ENCODE results near the gene TNS3.
"Not testable (repeated sequence)": the region's sequence is repeated elsewhere in the genome, so short reads cannot be mapped to it uniquely, and the experiment has no call there.

Gene TNS3

DNA sequence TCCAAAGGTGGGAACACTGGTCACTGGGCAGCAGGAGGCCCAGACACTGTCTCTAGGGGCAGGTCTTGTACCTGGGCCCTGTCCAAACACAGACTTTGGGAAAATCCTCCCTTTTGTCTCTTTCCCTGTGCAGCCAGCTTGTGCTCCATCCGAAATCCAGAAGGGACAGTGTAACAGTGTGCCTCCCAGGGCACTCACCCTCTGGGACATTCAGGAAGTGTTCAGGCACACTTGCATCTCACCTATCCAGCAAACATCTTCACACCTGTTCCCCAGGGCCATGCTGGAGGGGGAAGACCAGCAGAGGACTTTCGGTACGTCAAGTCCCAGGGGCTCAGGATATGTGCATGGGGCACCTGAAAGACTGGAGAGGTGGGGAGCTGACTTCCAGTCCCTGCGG, 38.9 kb downstream of the TNS3 start:
- no peak overlapping the region for H3K4me3 ChIP-seq (ENCODE audit: low read depth, low read length)

- H3K4me3 ChIP-seq (ENCODE audit: low read depth, low read length) = no peak overlapping the region
These were observed 39.9 kb downstream of the TNS3 start for GRCh38 chr7:47542051-47542450.

DNA sequence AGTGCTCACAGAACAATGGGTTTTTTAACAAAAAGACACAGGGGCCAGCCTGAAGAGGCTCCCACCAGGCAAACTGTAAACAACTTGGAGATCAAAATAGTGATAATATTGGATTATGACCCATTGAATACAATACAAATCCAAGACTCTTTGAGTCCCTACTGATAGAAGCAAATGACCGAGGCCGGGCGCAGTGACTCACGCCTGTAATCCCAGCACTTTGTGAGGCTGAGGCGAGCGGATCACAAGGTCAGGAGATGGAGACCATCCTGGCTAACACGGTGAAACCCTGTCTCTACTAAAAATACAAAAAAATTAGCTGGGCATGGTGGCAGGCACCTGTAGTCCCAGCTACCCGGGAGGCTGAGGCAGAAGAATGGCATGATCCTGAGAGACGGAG, 40.4 kb downstream of the TNS3 start:
- not testable (repeated sequence) for H3K4me3 ChIP-seq (ENCODE audit: low read depth, low read length)

- no peak overlapping the region for H3K4me3 ChIP-seq (ENCODE audit: low read depth, low read length)
These were observed 41.2 kb downstream of the TNS3 start for GRCh38 chr7:47540387-47541350.

- no peak overlapping the region for H3K4me3 ChIP-seq (ENCODE audit: low read depth, low read length)
These were observed 41.9 kb downstream of the TNS3 start for GRCh38 chr7:47540053-47540386.

DNA sequence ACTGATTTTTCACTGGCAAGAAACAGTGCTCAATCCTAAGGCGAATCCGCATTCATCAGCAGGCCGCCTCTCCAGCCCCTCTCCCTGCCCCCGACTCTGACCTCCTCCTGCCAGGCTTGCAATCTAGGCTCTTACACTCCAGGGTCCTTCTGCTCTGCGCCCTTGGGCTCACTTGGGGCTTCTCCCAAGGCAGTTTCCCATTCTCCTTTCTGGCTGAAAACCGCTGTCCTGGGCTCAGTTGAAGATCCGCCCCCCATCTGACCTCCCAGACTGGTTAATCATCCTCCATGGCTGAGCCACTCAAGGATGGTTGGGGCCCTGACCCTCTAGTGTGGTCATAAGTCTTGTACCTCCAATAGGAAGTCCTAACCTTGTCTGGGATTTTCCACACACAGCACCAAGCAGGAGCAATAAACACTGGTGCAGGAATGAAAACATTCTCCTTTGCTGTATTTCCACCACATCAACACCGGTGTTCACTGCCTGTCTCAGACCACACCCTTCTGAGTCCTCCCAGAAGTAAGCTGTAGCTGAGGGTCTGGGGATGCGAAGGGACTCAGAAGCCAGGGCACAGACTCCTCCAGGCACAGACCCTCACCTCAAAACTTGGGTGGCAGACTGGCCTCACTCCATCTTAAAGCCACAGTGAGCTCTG, 42.4 kb downstream of the TNS3 start:
- H3K4me3 ChIP-seq (ENCODE audit: low read depth, low read length) = no peak overlapping the region

GRCh38 chr7:47538846-47539311, 43.0 kb downstream of the TNS3 start:
- no peak overlapping the region for H3K4me3 ChIP-seq (ENCODE audit: low read depth, low read length)

GRCh38 chr7:47537716-47538675, 43.9 kb downstream of the TNS3 start:
- H3K4me3 ChIP-seq (ENCODE audit: low read depth, low read length) = no peak overlapping the region

GRCh38 chr7:47536661-47537611, 45.0 kb downstream of the TNS3 start:
- peak overlapping the region; percentile 53 for H3K4me3 ChIP-seq (ENCODE audit: low read depth, low read length)

DNA sequence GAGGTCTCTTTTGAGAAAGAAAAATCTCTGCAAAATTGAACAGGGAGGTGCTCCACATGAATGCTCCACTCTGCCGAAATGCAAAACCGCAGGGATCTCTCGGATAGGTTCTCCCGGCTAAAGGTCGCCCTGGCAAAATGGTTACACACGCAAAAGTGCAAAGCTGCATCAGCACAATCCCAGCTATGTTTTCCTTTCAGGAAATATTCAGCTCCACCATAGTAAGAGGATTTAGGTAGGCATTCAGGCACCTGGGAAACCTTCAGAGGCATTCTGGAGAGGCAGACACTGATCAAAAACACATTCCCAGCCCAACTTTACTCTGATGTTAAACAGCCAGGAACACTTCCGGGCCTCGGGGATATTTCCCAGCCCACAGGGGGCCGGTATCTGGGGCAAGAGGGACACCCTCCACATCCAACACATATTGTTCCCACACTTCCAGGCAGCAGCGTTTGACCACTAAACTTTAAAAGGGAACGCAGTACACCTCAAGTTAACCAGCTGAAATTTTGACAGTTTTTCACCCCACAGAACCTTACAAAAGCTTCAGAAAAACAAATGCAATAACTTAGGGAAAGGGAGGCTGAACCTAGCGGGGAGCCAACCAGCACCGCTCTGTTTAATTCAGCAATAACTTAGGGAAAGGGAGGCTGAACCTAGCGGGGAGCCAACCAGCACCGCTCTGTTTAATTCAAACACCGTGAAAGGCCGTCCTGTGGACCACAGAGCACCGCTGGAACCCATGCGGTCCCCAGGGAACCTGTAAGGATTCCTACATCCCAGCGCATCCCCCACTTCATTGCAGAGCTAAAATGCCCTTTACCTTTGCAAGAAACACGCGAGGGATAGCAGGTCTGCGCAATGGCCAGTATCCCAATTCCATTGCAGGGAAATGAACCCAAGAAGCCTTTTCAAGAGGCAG, 45.9 kb downstream of the TNS3 start:
- no peak overlapping the region for H3K4me3 ChIP-seq (ENCODE audit: low read depth, low read length)

DNA sequence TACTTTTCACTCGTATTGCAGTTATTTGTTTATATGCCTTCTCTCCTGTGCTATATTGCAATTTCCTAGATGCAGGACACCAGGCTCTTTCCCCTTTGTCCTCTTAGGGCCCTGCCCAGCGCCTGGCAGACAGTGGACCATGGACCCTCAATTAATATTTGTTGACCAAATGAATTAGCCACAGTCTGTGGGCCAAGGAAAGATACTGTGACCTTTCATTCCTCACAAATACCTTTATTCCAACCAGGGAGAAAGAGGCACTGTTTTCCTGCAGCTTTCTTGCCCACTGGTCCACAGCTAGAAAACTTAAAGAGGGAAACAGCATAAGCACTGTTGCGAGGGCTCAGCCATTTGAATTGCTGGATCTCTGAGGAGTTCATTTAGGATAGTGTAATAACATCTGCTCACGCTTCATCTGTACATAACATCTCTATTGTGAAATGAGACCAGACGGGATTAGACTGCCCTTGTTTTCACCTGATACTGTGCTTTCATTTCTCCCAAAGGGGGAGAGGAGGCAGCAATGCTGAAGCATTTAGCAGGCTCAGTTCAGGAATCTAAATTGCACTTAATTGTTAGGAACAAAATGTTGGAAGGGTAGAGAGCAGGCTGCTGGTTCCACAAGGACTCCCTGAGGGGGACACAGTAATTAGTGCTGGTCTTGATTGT, 46.7 kb downstream of the TNS3 start:
- no peak overlapping the region for H3K4me3 ChIP-seq (ENCODE audit: low read depth, low read length)

- no peak overlapping the region for H3K4me3 ChIP-seq (ENCODE audit: low read depth, low read length)
These were observed 47.4 kb downstream of the TNS3 start for GRCh38 chr7:47534322-47535034.

DNA sequence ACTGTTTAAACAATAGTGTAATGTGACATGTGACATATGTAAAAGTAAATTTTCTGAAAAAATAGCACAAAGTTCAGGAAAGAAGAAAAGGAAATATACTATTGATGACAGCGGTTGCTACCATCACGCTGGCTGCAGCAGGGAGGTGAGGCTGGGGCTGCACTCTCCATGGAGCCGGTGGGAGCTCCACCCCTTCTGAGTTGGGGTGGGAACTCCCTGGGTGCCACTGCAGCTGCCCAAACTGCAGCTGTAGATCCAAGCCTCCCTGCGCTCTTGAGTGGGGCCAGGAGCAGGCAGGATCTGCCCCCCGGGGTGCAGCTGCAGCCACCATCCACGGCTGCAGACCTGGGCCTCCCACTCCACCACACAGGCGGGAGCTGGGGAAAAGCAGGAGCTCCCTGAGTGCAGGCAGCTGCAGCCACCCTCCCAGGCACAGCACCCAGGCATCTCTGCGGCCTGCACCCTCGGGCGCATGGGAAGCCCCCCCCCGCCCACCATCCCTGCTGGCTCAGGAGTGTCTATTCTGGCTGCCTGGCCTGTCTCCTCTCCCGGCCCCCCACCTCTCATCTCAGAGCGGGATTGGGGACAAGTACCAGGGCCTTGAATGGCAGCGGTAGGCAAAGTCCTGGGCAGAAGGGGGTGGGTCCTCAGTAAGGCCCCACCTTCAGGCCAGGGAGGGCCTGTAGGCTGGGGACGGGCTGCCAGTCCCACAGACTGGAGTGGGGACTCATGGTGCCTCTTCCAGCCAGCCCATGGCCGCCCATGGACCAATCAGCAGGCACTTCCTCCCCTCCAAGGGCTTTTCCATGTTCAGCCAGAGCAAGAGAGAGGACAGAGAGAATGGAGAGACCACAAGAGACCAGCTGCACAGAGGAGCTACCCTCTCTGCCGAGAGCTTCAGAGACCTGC, 50.1 kb downstream of the TNS3 start:
- H3K4me3 ChIP-seq (ENCODE audit: low read depth, low read length) = no peak overlapping the region

DNA sequence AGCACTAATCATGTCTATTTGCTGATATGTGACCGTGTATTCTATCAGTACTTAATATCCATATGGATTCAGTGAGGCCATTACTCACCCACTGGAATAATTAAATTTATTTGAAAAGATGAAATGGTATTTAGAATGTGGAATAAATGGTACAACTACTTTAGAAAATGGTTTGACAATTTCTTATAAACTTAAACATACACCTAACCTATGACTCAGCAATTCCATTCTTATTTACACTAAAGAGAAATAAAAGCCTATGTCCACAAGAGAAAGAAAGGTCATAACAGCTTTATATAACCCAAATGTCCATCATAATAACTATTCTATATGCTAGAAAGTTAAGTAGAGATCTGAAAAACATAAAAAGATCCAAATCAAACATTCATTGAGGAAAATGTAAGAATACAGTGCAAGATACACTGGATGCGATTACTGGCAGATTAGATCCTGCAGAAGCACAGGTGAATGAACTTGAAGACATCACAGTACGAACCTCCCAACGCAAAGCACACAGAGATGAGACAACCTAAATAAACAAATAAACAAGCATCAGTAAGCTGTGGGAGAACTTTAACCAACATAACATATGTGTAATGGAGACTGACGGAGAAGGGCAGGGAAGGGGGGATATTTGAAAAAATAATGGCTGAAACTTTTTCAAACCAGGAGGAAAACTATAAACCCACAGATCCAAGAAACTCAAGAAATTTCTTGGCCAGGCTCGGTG, 51.9 kb downstream of the TNS3 start:
- no peak overlapping the region for H3K4me3 ChIP-seq (ENCODE audit: low read depth, low read length)

GRCh38 chr7:47529405-47529804, 52.5 kb downstream of the TNS3 start:
- H3K4me3 ChIP-seq (ENCODE audit: low read depth, low read length) = no peak overlapping the region

GRCh38 chr7:47528471-47528870, 53.4 kb downstream of the TNS3 start:
- no peak overlapping the region for H3K4me3 ChIP-seq (ENCODE audit: low read depth, low read length)

All from iPS-11a (cell line).